GM10248 (cell line): Measurements from ENCODE around the gene SLC13A3.

Experiments
- CTCF ChIA-PET: fragments of 300-600 bp; sonication (Branson Sonifier 250); formaldehyde crosslinking; extraction: SDS; loops from one replicate; lab custom pipeline; 2021; ENCODE audit warnings: antibody characterized with exemption; lab: Yijun Ruan, JAX
- POLR2A ChIA-PET: fragments of 350-650 bp; sonication (Branson Sonifier 250); formaldehyde crosslinking; extraction: SDS; loops from one replicate; lab custom pipeline; 2020; ENCODE audit warnings: antibody characterized with exemption; lab: Yijun Ruan, JAX
- DNase-seq: peaks from one replicate; pipeline ENCODE4 v3.0.0; 2012; ENCODE audit errors: extremely low spot score
- CTCF ChIP-seq: IDR thresholded peaks from 2 replicates; pipeline ENCODE4 v1.5.1; 2012; ENCODE audit warnings: mild to moderate bottlenecking, low read depth; ENCODE audit errors: extremely low read depth, missing control alignments, control extremely low read depth

Gene SLC13A3

GRCh38 chr20:46551522-46552381 lies 99.5 kb downstream of the SLC13A3 start:
- ChIA-PET POLR2A (interaction anchor here (0.6 kb wide), 1 partner anchor 348 kb away, joined by 3 read pairs; no protein-coding TSS in a partner anchor), CTCF (interaction anchor here (1.5 to 7.7 kb wide), 5 partner anchors 8 to 128 kb away, joined by 5 to 55 read pairs (median 13); no protein-coding TSS in a partner anchor)
- no peak for DNase-seq
- TF ChIP-seq CTCF: no peak

- POLR2A ChIA-PET: interaction anchor here (0.6 kb wide), 1 partner anchor 666 kb away, joined by 4 read pairs; no protein-coding TSS in a partner anchor
- DNase-seq: no peak
- TF ChIP-seq CTCF: no peak
Observed at GRCh38 chr20:46550461-46550860, 100.8 kb downstream of the SLC13A3 start, which contains the start of gene OCSTAMP. OCSTAMP (minus strand) TSS chr20:46550654; CDS start chr20:46550560, 94 bp downstream.

GRCh38 chr20:46549188-46549972 lies 101.9 kb downstream of the SLC13A3 start:
- CTCF ChIA-PET: interaction anchor here (1.0 to 7.7 kb wide), 9 partner anchors 9 to 140 kb away, joined by 3 to 55 read pairs (median 7); partner anchors contain the start of gene TP53RK
- DNase-seq: no peak
- no peak for TF ChIP-seq CTCF
- POLR2A ChIA-PET: no interaction called here

More at GRCh38 chr20:46550461-46550860, 100.8 kb downstream of the SLC13A3 start, which contains the start of gene OCSTAMP:
- CTCF ChIA-PET: interaction anchor here (1.1 to 7.7 kb wide), 9 partner anchors 9 to 139 kb away, joined by 3 to 55 read pairs (median 8); partner anchors contain the start of gene TP53RK

- no peak for DNase-seq
- POLR2A ChIA-PET: no interaction called here
- no peak for TF ChIP-seq CTCF
- CTCF ChIA-PET: interaction anchor here (1.0 to 7.7 kb wide), 5 partner anchors 9 to 140 kb away, joined by 4 to 55 read pairs (median 5); partner anchors contain the start of gene TP53RK
Observed at GRCh38 chr20:46548688-46549087, 102.6 kb downstream of the SLC13A3 start.

GRCh38 chr20:46547995-46548394 lies 103.3 kb downstream of the SLC13A3 start:
- ChIA-PET POLR2A (no interaction called here), CTCF (interaction anchor here (1.0 to 7.7 kb wide), 3 partner anchors 8 to 132 kb away, joined by 4 to 55 read pairs (median 4); no protein-coding TSS in a partner anchor)
- no peak for TF ChIP-seq CTCF
- no peak for DNase-seq
